GM12872 (cell line): ENCODE measurements around the gene HADHA.

Experiments
- CTCF ChIP-seq: IDR thresholded peaks from 3 replicates; pipeline ENCODE4 v1.5.1; 2011; ENCODE audit warnings: low read depth, mild to moderate bottlenecking, low read length, moderate library complexity; ENCODE audit not compliant: insufficient read depth

HADHA gene

GRCh38 chr2:26223018-26223417 lies 21.4 kb downstream of the HADHA start:
- no peak for TF ChIP-seq CTCF

GRCh38 chr2:26217720-26218119 lies 26.7 kb downstream of the HADHA start:
- no peak for TF ChIP-seq CTCF

- no peak for TF ChIP-seq CTCF
These were observed 27.8 kb downstream of the HADHA start for GRCh38 chr2:26216587-26216986.

- TF ChIP-seq CTCF, result no peak
These were observed 28.6 kb downstream of the HADHA start for GRCh38 chr2:26215833-26216232.

GRCh38 chr2:26214759-26215158 lies 29.7 kb downstream of the HADHA start:
- TF ChIP-seq CTCF, result no peak

- no peak for TF ChIP-seq CTCF
These were observed 32.4 kb downstream of the HADHA start for GRCh38 chr2:26212011-26212410.

DNA sequence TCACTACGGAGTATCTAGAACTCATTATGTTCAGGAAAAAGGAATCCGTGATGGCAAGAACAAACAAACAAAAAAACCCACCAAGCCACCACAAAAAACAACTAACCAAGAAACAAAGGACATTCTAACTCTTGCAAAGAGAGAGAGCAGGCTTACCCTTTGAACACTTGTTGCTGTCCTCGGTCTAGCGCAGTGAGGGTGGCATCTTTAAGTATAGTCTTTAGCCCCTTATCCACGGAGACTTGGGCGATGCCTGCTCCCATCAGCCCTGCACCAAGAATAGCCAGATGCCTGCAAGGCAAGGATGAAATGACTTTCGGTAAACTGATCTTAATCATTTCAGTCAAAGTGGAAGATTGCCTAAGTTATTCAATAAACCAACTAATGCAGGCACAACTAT lies 40.5 kb downstream of the HADHA start:
- TF ChIP-seq CTCF, result no peak

GRCh38 chr2:26202981-26203490 lies 41.4 kb downstream of the HADHA start:
- no peak for TF ChIP-seq CTCF
